Measurements from ENCODE around the gene ZNF14.

GRCh38 chr19:19696386-19696785, 36.5 kb downstream of the ZNF14 start:
- TF ChIP-seq POLR2AphosphoS5 (IDR thresholded peaks at IDR 0.05; ENCODE audit: borderline replicate concordance, low read depth, low read length) (no peak), EZH2 (IDR thresholded peaks at IDR 0.05) (no peak)
